ENCODE data around the gene ETF1.
A peak's percentile ranks its signal among the peaks of the same experiment; 100 is the strongest.

ETF1 gene

GRCh38 chr5:138563340-138564118, 20.5 kb upstream of the ETF1 start:
- ATAC-seq = no peak

- ATAC-seq = no peak
These were observed 17.9 kb upstream of the ETF1 start for GRCh38 chr5:138560971-138561370.

GRCh38 chr5:138559937-138560336, 16.9 kb upstream of the ETF1 start:
- ATAC-seq = no peak

- no peak for ATAC-seq
These were observed 14.6 kb upstream of the ETF1 start for GRCh38 chr5:138557677-138558076.

- ATAC-seq = no peak
These were observed 11.1 kb upstream of the ETF1 start for GRCh38 chr5:138554143-138554542.

GRCh38 chr5:138553437-138554095, 10.5 kb upstream of the ETF1 start:
- ATAC-seq = no peak

- ATAC-seq = no peak
These were observed 9.6 kb upstream of the ETF1 start for GRCh38 chr5:138552657-138553056.

GRCh38 chr5:138549414-138549813, 6.4 kb upstream of the ETF1 start:
- no peak for ATAC-seq

- ATAC-seq = no peak
These were observed 3.0 kb upstream of the ETF1 start for GRCh38 chr5:138545919-138546562.

- ATAC-seq = no peak
These were observed 1.4 kb upstream of the ETF1 start for GRCh38 chr5:138544181-138545134.

GRCh38 chr5:138543730-138544104, 681 bp upstream of the ETF1 start:
- ATAC-seq = peak; percentile 57 to 63

GRCh38 chr5:138542180-138542955, 668 bp downstream of the ETF1 start:
- ATAC-seq = peak; percentile 24 to 38

GRCh38 chr5:138541511-138542179, 1.4 kb downstream of the ETF1 start:
- ATAC-seq = no peak

- no peak for ATAC-seq
These were observed 3.2 kb downstream of the ETF1 start for GRCh38 chr5:138539791-138540190.

GRCh38 chr5:138538943-138539627, 4.0 kb downstream of the ETF1 start:
- ATAC-seq = no peak

- peak; percentile 41 to 62 for ATAC-seq
These were observed 6.2 kb downstream of the ETF1 start for GRCh38 chr5:138536665-138537315.

- no peak for ATAC-seq
These were observed 6.8 kb downstream of the ETF1 start for GRCh38 chr5:138536215-138536614.

GRCh38 chr5:138533973-138534941, 8.8 kb downstream of the ETF1 start:
- ATAC-seq = no peak

- ATAC-seq = no peak
These were observed 13.2 kb downstream of the ETF1 start for GRCh38 chr5:138529812-138530211.

Data from activated CD4-positive, CD25-positive, alpha-beta regulatory T cell treated with anti-CD3 and anti-CD28 coated beads, Interleukin-2, amount 50 U/mL, for 24 hours (primary cell).